ENCODE measurements around the gene PDGFD.
"Not testable (repeated sequence)": the region's sequence is repeated elsewhere in the genome, so short reads cannot be mapped to it uniquely, and the experiment has no call there.

PDGFD gene

GRCh38 chr11:104049116-104049515, 114.8 kb downstream of the PDGFD start:
- no peak for DNase-seq

- not testable (repeated sequence) for DNase-seq
Observed at GRCh38 chr11:104046858-104047257, 117.1 kb downstream of the PDGFD start.

GRCh38 chr11:104046331-104046730, 117.6 kb downstream of the PDGFD start:
- DNase-seq, result no peak

GRCh38 chr11:104043678-104044239, 120.2 kb downstream of the PDGFD start:
- DNase-seq, result no peak

- DNase-seq, result no peak
Observed at GRCh38 chr11:104043142-104043541, 120.8 kb downstream of the PDGFD start.

- no peak for DNase-seq
Observed at GRCh38 chr11:104041792-104042191, 122.2 kb downstream of the PDGFD start.

GRCh38 chr11:104036995-104037394, 127.0 kb downstream of the PDGFD start:
- DNase-seq, result no peak

- no peak for DNase-seq
Observed at GRCh38 chr11:104036588-104036987, 127.4 kb downstream of the PDGFD start, which contains the start of gene DDI1. Gene DDI1 (plus strand): TSS chr11:104036640. CDS start chr11:104036823, 183 bp downstream.

- DNase-seq, result no peak
Observed at GRCh38 chr11:104033561-104033960, 130.4 kb downstream of the PDGFD start.

GRCh38 chr11:104033134-104033533, 130.8 kb downstream of the PDGFD start:
- no peak for DNase-seq

GRCh38 chr11:104028476-104029263, 135.3 kb downstream of the PDGFD start:
- no peak for DNase-seq

GRCh38 chr11:104024572-104024971, 139.4 kb downstream of the PDGFD start:
- DNase-seq, result no peak

- DNase-seq, result no peak
Observed at GRCh38 chr11:104015649-104016415, 148.1 kb downstream of the PDGFD start.

- DNase-seq, result no peak
Observed at GRCh38 chr11:104011044-104011443, 152.9 kb downstream of the PDGFD start.

- no peak for DNase-seq
Observed at GRCh38 chr11:104009744-104010143, 154.2 kb downstream of the PDGFD start.

GRCh38 chr11:104005234-104005855, 158.6 kb downstream of the PDGFD start:
- DNase-seq, result no peak

GRCh38 chr11:104003491-104003890, 160.5 kb downstream of the PDGFD start:
- no peak for DNase-seq

GRCh38 chr11:104001561-104002056, 162.3 kb downstream of the PDGFD start:
- no peak for DNase-seq

GRCh38 chr11:104000798-104001197, 163.1 kb downstream of the PDGFD start:
- DNase-seq, result no peak

- DNase-seq, result no peak
Observed at GRCh38 chr11:103998826-103999508, 165.0 kb downstream of the PDGFD start.

- DNase-seq, result no peak
Observed at GRCh38 chr11:103997082-103997481, 166.9 kb downstream of the PDGFD start.

GRCh38 chr11:103995896-103996295, 168.1 kb downstream of the PDGFD start:
- DNase-seq, result no peak

All from NCI-H1048 (cell line).